SIG-M5 (cell line): ENCODE measurements around the gene MBOAT1.
"Not testable (repeated sequence)": the region's sequence is repeated elsewhere in the genome, so short reads cannot be mapped to it uniquely, and the experiment has no call there.

Source experiments
- DNase-seq: peaks from one replicate; lab custom pipeline; 2025; lab: John Stamatoyannopoulos, UW

MBOAT1 gene

DNA sequence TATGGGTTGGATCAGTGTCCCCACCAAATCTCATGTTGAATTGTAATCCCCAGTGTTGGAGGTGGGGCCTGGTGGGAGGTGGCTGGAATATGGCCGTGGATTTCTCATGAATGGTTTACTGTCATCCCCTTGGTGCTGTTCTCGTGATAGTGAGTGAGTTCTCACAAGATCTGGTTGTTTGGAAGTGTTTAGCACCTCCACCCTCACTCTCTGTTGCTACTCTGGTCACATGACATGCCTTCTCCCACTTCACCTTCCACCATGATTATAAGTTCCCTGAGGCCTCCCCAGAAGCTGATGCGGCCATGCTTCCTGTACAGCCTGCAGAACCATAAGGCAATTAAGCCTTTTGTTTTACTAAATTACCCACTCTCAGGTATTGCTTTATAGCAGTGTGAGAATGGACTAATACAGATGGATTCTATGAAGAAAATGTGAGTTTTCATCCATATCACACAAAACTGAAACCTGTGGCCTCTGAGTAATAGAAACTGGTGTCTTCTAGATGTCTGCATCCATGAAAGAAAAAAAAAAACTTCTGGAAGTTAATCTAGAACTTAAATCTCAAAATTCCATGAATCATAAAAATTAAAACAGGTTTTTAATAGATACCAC, 39.3 kb downstream of the MBOAT1 start:
- DNase-seq = no peak

DNA sequence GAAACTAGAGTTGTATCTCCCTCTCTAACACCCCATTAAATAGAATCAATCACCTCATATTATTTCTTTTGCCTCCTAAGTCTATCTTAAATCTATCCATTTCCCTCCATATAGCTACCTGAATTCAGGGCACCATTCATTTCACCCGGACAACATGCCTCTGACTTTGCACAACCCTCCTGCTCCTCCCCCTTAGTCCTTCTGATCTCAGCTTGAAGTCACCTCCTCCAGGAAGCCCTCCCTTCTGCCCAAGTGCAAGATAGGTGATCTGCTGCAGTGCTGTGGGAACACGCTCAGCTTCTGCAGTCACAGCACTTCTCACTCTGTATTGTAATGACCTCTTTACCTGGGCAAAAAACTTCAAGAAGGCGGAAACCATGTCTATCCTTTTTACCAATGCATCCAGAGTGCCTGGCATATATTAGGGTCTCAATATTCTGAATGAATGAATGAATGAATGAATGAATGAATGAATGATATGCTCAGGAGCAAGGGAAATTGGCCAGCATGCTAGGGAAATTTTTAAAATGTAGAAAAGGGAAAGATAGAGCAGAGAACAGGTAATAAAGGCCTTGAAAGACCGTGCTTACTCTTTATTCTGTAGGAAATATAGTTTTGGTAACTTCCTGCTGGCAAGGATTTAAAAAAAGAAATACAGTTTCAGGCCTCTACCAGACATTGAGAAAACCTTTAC, 41.7 kb downstream of the MBOAT1 start:
- DNase-seq = no peak

DNA sequence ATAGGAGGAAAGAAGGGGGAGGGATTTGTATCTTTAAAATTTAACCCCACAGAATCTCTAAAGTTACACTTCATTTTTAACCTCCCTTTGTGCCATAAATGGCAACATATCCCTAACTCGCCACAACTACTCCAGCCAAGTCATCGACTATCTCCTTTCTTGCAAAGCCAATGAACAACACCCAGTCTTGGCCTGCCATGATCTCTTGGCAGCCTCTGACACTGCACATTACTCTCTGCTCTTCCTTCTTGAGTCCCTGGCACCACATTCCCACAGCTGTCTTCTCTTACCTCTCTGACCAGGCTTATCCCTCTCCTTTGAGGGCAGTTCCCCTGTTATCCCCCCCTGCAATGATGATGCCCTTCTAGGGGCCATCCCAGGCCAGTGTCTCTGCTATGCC, 42.5 kb downstream of the MBOAT1 start:
- no peak for DNase-seq

DNA sequence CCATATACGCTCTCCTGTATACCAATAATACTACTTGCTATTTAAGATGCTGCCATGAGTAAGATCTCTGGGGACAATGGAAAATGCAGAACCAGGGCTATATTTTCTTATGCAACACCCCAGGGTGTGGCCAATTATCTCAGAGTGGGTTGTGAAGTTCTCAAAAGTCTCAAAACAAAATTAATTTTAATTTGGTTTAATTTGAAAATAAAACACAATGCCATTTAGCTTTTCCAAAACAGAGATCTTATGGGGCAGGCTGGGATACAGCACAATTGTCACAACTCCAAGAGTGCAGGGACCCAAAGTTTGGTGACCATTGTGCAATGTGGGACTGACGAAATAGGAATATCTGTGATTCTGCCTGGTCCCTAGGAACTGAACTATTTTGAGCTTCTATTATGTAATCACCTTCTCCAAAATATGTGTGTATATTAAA, 43.1 kb downstream of the MBOAT1 start:
- peak; percentile 66 for DNase-seq

DNA sequence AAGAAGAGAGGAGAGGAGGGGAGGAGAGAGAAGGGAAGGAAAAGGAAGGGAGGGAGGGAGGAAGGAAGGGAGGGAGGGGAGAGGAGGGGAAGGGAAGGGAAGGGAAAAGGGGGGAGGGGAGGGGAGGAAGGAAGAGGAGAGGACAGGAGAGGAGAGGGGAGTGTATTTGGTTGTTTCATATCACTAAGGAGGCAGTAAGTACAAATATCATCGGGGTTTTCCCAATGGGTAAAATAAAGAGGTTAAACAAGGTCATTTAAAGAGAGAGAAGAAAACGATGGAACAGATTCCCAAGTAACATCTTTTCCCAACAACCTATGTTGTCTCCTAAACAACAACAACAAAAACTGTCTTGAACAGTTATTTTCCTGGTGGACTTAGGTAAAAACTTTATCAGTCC, 43.6 kb downstream of the MBOAT1 start:
- no peak for DNase-seq

DNA sequence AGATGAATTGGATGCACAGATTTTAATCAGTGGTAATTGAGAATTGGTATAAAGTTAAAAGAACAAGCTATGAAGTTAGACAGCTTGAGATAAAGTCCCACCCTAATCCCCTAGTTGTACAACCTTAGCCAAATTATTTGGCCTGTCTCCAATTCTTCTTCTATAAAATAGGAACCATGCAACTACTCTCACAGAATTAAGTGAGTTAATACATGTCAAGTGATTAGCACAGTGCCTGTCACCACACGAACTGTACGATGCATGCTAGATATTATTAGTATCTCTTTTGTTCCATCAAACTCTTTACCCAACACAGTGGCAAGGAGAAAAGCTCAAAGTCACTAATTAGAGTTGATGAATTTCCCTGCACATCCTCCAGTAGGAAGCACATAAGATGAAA, 44.7 kb downstream of the MBOAT1 start:
- no peak for DNase-seq

GRCh38 chr6:20166210-20166609, 46.1 kb downstream of the MBOAT1 start:
- no peak for DNase-seq

GRCh38 chr6:20162515-20162914, 49.8 kb downstream of the MBOAT1 start:
- DNase-seq = no peak

GRCh38 chr6:20160541-20161283, 51.6 kb downstream of the MBOAT1 start:
- DNase-seq = no peak

GRCh38 chr6:20159781-20160540, 52.3 kb downstream of the MBOAT1 start:
- no peak for DNase-seq

GRCh38 chr6:20159098-20159497, 53.2 kb downstream of the MBOAT1 start:
- DNase-seq = no peak

DNA sequence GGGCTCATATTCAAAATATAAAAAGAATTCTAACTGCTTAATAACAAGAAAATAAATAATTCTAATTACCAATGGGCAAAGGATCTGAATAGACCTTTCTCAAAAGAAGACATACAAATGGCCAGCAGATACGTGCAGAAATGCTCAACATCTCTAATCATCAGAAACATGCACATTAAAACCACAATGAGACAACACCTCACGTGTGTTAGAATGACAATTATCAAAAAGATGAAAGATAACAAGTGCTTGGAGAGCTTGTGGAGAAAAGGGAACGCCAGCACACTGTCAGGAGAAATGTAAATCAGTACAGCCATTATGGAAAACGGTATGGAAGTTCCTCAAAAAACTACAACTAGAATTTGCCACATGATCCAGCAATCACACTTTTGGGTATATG, 53.6 kb downstream of the MBOAT1 start:
- no peak for DNase-seq

DNA sequence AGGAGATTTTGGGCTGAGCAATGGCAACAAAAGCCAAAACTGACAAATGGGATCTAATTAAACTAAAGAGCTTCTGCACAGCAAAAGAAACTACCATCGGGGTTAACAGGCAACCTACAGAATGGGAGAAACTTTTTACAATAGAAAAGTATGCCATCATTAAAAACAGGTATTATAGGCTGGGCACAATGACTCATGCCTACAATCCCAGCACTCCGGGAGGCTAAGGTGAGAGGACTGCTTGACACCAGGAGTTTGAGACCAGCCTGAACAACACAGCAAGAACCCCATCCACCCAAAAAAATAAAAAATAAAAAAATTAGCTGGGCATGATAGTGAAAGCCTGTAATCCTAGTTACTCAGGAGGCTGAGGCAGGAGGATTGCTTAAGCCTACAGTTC, 55.4 kb downstream of the MBOAT1 start:
- no peak for DNase-seq

- no peak for DNase-seq
Observed at GRCh38 chr6:20154753-20155152, 57.5 kb downstream of the MBOAT1 start.

- no peak for DNase-seq
Observed at GRCh38 chr6:20153194-20153593, 59.1 kb downstream of the MBOAT1 start.

- no peak for DNase-seq
Observed at GRCh38 chr6:20148433-20148832, 63.8 kb downstream of the MBOAT1 start.

DNA sequence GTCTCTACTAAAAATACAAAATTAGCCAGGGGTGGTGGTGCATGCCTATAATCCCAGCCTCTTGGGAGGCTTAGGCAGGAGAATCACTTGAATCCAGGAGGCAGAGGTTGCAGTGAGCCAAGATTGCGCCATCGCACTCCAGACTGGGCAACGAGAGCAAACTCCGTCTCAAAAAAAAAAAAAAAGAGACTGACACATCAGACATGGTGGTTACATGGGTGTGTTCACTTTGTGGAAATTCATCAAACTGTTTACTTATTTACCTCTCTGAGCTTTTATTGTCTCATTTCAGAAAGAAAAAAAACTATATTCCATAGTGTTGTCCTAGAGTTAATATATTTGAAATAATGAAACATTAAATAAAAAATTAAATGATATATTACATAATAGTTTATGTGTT, 64.8 kb downstream of the MBOAT1 start:
- no peak for DNase-seq

DNA sequence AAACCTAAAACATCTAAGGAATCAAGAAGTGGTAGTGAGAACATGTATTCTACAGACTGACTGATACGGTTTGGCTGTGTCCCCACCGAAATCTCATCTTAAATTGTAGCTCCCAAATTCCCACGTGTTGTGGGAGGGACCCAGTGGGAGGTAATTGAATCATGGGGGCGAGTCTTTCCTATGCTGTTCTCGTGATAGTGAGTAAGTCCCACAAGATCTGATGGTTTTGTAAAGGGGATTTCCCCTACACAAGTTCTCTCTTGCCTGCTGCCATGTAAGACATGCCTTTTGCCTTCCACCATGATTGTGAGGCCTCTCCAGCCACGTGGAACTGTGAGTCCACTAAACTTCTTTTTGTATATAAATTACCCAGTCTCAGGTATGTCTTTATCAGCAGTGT, 65.4 kb downstream of the MBOAT1 start:
- not testable (repeated sequence) for DNase-seq

DNA sequence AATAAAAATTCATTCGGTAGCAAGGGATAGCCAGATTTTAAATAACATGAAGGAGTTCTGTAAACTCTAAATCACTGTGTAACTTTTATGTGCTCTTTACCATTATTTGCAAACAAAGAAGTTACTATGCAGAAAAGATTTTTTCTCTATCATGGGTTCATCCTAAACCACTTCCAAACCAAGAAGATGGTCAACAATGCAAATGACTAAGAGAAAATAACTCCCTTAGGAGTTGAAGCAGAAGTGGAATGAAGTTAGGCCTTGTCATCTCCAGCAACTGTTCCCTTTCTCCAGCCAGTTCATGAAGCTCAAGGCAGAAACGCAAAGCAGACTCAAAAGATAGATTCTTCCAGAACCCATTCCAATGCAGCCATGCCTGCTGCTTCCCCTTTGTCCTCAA, 66.0 kb downstream of the MBOAT1 start:
- no peak for DNase-seq

GRCh38 chr6:20142866-20143265, 69.4 kb downstream of the MBOAT1 start:
- DNase-seq = no peak

DNA sequence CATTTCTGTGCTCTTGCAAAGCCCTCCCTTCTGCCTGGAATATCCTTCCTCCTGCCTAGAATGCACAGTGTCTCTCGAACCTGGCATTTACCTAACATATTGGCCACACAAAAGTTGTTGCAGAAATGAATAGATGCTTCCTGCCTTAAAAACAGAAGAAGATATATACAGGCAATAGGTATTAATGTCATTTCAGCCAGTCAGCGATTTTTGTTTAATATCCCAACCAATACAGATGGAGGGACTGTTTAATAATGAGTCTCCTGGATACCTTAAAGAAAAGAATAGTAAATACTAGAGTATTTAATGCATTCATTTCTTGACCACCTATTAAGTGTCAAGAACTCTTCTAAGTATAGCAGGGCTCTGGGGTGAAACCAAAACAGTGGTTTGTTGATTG, 70.3 kb downstream of the MBOAT1 start:
- no peak for DNase-seq

- not testable (repeated sequence) for DNase-seq
Observed at GRCh38 chr6:20139127-20139963, 72.9 kb downstream of the MBOAT1 start.
